ENCODE measurements around the gene TBC1D21.
"Not testable (repeated sequence)": the region's sequence is repeated elsewhere in the genome, so short reads cannot be mapped to it uniquely, and the experiment has no call there.

Gene TBC1D21

GRCh38 chr15:73930371-73930770, 57.0 kb downstream of the TBC1D21 start:
- peak; percentile 73 for DNase-seq (ENCODE audit: low spot score)

- DNase-seq (ENCODE audit: low spot score), result peak; percentile 78
These were observed 57.5 kb downstream of the TBC1D21 start for GRCh38 chr15:73930790-73931281.

- no peak for DNase-seq (ENCODE audit: low spot score)
These were observed 58.1 kb downstream of the TBC1D21 start for GRCh38 chr15:73931441-73931840.

DNA sequence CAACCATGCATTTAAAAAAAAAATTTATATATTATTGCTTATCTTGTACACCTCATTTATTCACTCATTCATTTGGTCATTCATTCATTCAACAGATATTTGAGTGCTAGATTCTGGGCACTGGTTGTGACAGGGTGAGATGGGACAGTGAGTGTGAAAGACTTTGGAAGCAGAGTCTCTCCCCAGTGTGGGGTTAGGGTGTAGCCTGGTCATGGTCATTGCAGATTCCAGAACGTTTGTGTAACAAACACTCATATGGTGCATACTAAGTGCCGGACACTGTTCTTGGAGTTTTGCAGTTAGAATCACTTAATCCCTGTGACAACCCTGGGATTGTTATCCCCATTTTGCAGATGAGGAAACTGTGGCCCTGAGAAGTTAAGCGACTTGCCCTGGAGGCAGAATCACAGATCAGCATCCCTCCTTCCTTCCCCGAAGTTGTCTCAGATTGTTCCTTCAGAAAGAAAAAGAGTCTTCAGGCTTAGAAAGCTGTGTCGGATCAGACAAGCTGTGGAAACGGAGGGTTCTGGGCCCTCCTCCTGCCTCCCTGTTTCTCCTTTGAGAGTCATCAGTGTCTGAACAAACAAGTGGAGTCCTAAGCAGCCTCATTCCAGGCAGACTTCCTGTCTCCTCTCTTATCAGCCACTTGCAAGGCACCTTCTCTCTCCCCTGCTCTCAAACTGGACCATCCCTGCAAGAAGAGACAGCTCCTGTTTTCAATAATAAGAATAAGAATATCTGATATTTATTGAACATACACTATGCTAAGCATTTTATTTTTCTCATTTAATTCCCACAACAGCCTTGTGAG, 59.2 kb downstream of the TBC1D21 start:
- no peak for DNase-seq (ENCODE audit: low spot score)

- DNase-seq (ENCODE audit: low spot score), result no peak
These were observed 60.9 kb downstream of the TBC1D21 start for GRCh38 chr15:73934281-73934680.

- no peak for DNase-seq (ENCODE audit: low spot score)
These were observed 62.2 kb downstream of the TBC1D21 start for GRCh38 chr15:73935547-73935946.

DNA sequence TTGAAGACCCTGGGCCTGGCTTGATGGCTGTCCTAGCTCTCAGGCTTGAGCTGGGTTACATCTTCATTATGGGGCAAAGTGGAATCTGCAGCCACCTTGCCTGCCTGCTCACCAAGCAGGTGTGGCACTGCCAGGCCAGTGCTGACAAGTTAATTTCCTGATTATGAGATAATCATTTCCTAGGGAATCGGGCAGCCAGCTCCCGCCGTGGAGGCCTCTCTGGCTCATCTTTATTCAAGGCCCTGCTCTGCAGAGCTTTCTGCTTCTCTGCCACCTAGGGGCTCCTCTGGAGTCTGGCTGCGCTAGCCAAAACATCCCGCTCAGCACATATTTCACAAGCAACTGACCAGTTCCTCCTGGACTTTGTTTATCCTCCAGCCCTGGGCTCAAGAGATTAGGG, 62.8 kb downstream of the TBC1D21 start:
- peak; percentile 74 for DNase-seq (ENCODE audit: low spot score)

- DNase-seq (ENCODE audit: low spot score), result no peak
These were observed 63.4 kb downstream of the TBC1D21 start for GRCh38 chr15:73936588-73937290.

DNA sequence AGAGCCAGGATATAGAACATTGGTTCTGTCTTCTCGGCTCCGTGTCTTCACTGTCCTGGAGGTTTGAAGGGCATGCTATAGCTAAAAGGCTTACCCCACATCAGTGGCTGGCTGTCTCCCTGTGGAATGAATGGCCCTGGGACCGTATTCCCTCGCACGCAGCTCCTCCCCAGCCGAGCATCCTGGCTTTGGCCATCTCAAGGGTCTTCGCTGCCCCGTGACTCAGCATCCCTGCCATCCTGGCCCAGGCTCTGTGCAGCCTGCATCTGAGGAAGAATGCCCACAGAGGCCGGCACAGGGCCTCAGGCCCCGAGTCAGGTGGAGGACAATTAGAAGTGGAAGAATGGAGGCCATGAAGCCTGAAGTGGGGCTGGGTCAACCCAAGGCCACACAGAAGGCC, 63.9 kb downstream of the TBC1D21 start:
- no peak for DNase-seq (ENCODE audit: low spot score)

GRCh38 chr15:73937726-73938125, 64.4 kb downstream of the TBC1D21 start:
- no peak for DNase-seq (ENCODE audit: low spot score)

- not testable (repeated sequence) for DNase-seq (ENCODE audit: low spot score)
These were observed 65.2 kb downstream of the TBC1D21 start for GRCh38 chr15:73938516-73938915.
